Upper lobe of left lung (tissue), 4 donors: ENCODE data around the gene NT5M.

Source experiments
- CTCF ChIP-seq, 6 experiments: fragments of 450-650 bp in 4 of 6; fragments of 200-600 bp in 2 of 6; sonication (generic) in 2 of 6; IDR thresholded peaks; one replicate each; pipeline ENCODE4 v1.5.1; 2016 to 2019; ENCODE audit warnings: antibody characterized with exemption in 6 of 6
- POLR2A ChIP-seq, 4 donors: fragments of 450-650 bp; IDR thresholded peaks; one replicate each; pipeline ENCODE4 v1.5.1; 2016 to 2017; ENCODE audit warnings: antibody characterized with exemption in 4 of 4, mild to moderate bottlenecking in 2 of 4
- POLR2AphosphoS5 ChIP-seq, 2 donors: sonication (generic); formaldehyde crosslinking; IDR thresholded peaks; one replicate each; pipeline ENCODE4 v1.5.1; 2017; ENCODE audit warnings: antibody characterized with exemption in 2 of 2

DNA sequence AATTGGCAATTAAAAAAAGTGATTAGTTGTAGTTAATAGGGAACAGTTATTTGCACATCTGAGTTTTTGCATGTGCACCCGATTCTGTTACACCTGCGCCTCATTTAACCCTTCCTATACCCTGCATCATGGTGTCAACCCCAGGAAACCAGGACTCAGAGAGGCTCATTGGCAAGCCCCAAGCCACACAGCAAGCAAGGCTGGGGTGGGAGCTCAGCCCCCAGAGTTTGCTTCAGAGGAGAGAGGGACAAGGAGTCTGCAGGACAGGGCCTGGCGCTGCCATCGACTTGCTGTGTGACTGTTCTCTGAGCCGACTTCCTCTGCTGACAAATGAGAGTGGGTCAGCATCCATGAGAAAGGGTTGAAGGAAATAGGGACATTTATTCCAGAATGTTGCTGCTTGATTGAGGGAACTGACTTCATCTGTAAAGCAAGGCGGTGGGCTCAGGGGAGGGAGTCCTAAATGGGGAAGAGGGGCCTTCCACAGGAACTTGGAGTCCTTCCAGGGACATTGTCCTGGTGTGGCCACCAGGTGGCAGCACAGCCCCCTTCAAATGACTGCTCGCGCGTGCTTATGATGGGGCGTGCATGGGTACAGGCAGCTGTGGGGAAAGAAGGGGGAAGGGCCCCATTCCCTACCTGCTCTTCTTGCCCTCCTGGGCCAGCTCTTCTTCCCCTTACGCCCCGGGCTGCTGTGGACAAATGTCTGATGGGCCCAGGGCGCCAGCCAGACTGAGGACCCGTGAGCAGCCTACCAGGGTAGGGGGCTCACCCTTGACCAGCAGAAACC lies 51.6 kb downstream of the NT5M start:
- TF ChIP-seq POLR2A (IDR thresholded peaks at IDR 0.05) (peak in 1 of 4 donors; percentile 14), CTCF (IDR thresholded peaks at IDR 0.05) (peak; percentile 84 to 95 (median 90)), POLR2AphosphoS5 (IDR thresholded peaks at IDR 0.05) (peak in 1 of 2 donors; percentile 28)
